HG03469 (cell line): Measurements from ENCODE around the gene TEKT5.

Experiments
- ATAC-seq: cut with Tn5 transposase; IDR thresholded peaks from one replicate; pipeline ENCODE4 v1.9.1; 2021; ENCODE audit warnings: mild to moderate bottlenecking, moderate library complexity, moderate number of reproducible peaks; ENCODE audit not compliant: unreplicated experiment

Gene TEKT5

DNA sequence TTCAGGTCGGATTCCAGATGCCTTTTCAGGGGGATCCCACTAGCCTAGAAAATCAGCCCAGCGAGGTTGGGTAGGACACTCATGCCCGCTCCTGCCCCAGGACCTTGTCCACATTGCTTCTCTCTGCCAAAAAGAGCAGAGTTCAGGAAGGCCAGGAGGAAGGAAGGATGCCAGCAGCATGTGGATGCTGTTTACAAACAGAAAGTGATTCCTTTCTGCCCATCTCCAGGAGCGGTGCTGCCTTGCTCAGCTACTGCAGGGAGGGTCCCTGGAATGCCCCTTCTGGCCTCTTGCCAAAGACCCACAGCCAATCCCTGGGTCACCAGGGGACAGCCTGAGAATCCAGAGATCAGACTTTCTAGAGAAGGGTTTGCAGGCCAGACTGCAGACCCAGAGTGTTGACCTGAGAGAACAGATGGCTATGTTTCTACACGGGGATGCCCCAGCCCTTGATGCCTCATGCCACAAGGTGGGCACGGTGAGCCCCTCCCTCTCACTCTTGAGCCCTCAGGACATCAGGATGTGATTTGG, 82.0 kb downstream of the TEKT5 start:
- no peak for ATAC-seq

DNA sequence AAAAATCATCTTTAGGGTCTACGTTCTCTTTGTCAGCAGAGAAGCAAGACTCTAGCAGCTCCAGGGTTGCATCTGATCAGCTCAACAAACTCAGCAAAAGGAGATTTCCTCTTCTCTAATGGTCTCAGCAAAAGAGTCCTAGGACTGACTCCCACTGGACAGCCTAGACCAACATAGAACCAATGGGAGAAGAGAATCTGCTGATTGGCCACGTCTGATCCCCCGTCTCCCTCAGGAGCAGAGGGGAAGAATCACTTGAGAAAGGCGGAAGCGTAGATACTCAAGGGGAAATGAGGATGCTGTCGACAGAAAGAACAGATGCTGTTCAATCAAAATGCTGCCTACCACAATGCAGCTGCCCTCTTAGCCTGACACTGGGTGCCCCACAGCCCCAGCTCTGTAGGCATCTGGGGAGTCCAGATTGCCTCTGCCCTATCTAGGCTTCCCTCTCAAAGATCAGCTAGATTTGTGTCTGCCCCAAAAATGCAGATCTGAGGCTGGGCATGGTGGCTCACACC, 82.8 kb downstream of the TEKT5 start:
- no peak for ATAC-seq

DNA sequence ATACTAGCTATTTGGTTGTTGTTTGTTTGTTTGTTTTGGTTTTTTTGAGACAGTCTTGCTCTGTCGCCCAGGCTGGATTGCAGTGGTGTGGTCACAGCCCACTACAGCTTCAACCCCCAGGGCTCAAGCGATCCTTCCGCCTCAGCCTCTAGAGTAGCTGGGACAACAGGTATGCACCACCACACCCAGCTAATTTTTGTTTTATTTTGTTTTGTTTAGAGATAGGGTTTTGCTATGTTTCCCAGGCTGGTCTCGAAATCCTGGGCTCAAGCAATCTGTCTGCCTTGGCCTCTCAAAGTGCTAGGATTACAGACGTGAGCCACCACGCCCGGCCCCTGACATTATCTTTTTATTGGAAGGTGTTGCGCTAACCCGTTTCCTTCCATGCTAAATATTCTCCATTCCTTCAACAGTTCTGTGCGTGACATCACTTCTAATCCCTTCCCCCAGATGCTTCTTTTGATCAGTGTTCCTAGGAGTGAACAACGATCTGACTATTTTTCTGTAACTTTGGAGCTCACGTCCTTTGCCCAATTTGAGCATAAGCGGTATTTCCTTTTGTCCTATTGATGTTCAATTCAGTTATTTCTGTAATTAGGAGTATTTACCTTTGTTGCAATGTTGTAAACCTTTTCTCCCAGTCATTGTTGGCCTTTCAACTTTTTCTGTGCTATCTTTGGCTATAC, 84.1 kb downstream of the TEKT5 start:
- ATAC-seq = no peak

DNA sequence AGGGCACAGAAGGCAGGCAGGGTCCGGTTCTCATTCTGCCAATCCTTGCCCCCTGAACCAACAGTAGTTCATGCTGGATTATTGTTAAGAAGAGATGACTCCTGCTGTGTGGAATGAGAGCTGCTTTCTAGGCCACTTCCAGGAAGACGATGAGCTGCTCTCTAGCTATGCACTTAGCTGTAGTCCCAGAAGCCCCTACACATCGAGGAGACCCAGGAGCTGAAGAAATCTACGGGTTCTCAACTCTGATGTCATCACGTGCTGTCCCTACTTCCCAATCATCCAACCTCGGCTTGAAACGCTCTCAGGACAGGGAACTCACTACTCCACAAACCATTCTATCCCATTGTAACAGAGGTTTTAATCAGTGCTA, 85.3 kb downstream of the TEKT5 start:
- ATAC-seq = no peak

DNA sequence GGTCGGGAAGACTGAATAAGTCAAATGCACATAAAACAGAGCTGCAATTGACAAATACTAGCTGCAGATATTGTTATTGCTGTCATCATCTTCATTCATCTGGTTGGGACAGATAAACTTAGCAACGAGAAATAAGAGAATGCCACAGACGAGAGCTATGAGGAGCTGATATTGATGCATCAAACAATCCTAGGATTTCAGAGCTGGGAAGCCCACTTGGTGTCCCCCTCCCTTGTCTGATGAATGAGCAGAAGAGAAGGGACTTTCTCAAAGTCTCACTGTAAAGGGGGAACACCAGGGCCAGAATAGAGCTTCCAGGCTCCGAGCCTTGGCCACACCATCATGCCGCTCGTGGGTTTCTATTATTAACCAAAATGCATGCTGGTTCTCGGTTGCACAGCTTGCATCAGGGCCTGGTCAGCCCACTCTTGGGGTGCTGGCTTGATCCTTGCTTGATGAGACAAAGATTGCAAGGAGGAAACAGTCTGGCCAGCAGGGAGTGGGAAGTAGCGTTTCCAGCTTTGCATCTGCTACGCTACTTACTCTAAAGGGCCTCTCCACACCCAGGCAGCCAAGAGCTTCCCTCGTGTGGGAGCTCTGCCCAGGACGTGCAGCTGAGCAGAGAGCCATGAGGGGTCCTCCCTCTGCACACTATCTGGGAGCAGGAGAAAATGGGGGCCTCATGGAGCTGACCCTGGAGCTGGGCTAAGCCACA, 85.9 kb downstream of the TEKT5 start:
- ATAC-seq = no peak

DNA sequence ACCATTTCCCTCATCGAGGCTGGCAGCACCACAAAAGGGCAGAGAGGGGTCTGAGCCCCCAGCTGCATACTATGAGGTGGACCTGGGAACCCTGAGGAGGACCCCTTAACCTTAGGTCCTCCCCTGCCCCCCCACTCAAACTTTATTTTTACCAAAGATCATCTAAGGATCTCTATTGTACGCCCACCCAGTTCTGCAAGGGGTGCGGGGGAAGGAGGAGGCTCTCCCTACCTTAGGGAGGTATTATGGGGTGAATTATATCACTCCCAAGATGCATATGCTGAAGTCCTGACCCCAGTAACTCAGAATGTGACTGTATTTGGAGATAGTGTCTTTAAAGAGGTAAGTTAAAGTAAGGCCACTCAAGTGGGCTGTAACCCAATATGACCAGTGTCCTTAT, 87.6 kb downstream of the TEKT5 start:
- ATAC-seq = no peak

DNA sequence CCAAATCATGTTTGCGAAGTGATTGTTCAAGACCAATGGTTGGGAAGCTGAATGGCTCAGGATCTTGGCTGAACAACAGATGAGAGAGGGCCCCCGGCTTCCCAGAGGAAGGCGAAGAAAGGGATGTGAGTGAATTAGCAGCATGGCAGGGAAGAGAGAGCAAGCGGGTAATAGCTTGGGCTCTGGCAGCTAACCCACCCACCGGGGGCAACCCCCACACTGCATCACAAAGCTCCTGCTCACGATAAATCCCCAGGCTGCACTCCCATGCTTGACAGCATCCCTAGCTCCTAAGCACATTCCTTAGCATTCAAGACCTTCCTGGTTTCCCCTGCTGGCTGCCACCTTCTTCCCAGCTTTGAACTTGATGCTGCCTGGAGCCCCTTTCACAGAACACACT, 88.1 kb downstream of the TEKT5 start:
- ATAC-seq = no peak

DNA sequence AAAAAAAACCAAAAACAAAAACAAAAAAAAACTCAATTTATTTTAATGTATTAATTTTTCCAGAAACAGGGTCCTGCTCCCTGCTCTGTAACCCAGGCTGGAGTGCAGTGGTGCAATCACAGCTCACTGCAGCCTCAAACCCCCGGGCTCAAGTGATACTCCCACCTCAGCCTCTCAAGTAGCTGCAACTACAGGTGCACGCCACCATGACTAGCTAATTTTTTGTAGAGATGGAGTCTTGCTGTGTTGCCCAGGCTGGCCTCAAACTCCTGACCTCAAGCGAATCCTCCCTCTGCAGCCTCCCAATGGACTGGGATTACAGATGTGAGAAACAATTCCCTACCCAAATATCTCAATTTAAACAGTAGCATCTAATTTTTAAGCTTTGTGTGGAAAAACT, 89.1 kb downstream of the TEKT5 start:
- no peak for ATAC-seq

DNA sequence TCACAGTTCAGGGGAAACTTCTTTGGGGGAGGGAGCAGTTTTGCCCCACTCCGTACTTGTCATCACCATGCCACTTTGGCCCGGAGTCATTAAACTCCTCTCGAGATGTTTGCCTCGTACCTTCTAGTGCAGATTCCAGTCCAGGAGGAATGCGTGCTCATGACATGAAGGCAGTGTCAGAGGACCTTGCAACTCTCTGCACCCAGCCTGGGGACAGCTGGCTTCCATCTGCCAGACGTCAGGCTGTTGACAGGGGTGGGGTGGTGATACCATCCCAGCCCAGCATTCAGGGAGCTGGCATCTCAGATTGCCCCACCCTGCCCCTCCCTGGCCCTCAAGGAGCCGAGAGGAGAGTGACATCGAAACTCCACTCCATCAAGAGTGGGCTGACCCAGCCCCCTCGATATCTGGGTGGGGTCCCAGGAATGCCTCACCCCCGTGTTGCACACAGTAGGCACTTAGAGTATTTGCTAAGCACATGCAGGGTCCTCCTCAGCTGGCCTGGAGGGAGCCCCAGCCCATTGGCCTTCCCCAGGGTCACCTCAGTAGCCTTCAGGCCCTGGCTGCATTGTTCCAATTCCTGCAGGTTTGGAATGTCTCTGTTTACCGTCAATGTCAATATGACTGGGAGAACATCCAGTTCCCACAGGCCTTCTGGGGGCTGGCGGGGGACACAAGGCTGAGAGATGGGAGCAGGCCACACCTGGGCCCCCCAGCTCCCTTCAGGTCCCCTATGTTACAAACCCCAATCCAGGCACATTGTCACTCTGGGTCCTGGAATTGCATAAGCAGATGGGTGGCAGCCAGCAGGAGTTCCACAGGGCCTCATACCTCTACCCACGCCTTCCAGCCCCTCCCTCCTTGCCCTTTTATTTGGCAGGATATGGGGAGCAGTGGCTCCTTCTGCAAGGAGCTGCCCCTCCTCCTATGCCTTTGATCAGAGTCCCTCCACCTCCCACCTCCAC, 93.0 kb downstream of the TEKT5 start:
- ATAC-seq = no peak

DNA sequence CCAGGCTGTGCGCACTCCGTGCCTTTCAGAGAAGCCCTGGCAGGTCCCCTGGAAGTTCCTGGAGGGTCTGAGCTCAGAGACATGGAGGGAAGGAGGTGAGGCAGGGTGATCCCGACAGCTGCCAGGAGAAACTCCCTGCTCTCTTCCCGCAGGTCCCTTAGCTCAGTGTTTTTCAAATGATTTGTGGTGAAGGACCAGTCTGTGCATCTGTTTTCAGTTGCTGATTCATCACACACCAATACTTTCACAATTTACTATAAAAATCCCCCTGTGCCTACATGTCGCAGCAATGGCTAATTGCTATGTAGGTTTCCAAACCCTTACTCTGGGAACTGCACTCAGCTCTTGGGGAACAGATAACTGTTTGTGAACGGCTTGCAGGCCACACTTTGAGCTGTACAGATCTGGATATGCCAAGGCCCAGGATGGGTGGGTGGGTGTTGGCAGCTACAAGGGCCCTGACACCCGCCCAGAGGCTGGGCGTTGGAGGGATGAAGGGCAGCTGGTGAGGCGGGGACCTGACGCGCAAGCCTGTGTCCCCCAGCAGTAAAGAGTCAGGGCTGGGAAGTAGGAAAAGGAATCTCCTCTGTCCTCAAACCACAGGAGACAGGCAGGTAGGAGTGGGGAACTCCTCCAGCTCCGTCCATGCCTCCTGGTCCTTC, 93.8 kb downstream of the TEKT5 start:
- no peak for ATAC-seq

DNA sequence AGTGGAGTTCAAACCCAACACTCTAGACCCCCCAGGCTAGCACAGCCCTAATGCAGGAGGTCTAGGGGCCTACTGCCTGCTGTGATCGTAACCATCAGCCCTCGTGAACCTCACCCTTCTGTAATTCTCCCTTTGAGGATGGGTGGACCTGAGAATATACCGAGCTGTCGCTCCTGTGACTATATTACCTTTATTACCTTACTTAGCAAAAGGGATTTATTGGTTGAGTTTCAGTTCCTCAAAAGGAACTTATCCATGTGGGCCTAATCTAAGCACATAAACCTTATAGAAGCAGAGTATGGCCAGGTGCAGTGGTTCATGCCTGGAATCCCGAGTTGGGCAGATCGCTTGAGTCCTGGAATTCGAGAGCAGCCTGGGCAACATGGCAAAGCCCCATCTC, 95.1 kb downstream of the TEKT5 start:
- ATAC-seq = no peak

DNA sequence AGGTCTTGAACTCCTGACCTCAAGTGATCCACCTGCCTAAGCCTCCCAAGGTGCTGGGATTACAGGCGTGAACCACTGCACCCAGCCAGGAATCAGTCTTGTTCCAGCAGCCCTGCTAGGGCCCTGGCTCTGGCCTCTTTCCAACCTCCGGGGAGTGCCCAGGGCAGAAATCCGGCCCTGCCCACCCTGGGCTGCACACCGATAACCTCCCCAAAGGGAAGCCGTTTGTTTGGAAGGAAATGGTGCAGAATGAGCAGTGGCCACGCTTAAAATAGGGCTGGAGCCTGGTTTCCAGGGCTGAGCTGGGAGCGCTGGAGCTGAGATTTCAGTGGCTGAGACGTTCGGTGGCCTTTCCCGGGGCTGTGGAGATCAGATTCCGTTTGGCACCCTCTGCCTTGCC, 96.6 kb downstream of the TEKT5 start:
- ATAC-seq = no peak

DNA sequence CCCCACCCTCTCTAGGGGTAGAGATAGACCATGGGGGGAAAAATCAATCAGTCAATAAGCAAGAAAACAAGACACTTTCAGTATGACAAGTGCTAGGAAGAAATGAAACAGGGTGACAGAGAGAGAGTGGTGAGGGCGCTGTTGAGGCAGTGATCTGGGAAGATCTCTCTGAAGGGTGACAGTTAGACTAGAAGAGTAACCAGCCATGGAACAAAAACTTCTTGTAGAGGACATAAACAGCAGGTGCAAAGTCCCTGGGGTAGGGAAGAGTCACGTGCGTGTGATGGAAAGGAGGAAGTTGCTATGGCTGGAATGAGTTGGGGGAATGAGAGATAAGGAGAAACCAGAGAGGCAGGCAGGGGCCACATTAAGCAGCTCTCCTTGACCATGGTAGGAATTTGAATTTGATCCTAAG, 97.5 kb downstream of the TEKT5 start:
- no peak for ATAC-seq

DNA sequence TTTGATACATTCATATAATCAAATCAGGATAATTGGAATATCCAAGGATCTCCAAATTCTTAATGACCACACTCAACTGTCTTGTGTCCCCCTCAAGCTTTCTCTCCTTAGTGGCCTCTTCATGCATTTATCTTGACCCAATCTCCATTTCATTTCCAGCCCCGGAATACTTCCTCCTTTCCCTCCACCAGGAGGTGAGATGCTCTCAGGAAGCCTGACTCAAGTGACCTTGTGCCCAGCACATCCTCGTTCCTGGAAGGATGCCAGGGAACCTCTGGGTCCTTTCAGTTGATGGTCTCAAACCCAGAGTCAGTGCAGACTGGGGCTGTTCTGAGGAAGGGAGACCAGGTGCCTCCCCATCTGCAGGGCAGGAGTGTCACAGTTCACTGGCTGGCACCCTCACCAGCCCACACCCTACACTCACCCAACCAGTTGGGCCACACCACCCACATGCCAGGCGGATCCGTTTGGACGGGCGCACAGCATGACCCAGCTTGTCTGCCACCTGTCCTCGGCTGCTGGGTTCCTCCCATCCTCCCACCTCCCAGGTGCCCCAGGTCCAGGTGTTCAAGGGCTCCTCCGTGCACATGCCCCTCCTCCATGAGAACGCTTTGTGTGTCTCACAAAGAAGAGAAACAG, 100.3 kb downstream of the TEKT5 start:
- no peak for ATAC-seq

DNA sequence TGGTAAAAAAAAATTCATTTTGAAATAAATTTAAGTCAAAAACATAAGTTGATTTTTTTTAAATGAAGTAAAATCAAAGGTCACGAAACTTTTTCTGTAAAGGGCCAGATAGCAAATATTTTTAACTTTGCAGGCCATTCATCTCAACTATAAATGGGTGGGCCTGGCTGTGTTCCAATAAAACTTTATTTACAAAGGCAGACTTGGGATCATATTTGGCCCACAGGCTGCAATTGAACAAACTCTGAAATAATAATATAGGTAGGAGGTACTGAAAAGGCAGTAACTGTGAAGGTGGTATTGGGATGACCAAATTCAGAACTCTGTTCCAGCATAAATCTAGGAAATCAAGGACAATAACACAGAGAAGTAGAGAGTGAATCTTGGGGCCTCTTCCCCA, 102.1 kb downstream of the TEKT5 start:
- ATAC-seq = no peak

DNA sequence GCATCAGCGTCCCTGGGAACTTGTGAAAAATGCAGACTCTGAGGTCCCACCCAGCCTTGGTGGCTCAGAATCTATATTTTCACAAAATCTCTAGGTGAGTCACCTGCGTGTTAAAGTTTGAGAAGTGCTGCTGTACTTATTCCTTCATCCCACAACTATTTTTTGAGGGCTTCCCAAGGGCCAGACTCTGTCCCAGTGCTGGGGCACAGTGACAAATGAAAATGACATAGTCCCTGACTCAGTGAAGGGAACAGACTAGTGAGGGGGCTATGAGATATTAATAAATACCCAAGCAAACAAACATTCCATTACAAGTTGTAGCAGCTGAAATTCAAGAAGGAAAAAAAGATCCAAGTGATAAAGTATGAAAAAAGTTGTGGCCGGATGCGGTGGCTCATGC, 104.4 kb downstream of the TEKT5 start:
- no peak for ATAC-seq

DNA sequence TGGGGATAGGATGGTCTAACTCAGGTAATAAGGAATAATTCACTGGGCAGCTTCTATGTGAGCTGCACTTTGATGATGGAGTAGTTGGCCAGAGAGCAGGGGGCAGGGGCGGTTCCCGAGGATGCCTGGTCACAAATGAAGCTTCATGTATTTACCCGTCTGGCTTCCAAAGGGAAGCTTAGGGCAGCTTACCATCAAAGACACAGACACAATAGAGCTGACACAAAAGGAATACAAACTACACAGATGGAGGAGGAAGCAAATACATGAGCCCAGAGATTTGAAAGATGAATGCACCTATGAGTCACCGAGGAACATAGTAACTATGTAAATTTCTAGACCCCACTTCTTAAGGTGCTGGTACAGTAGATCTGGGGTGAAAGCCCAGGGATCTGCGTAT, 105.6 kb downstream of the TEKT5 start:
- no peak for ATAC-seq

DNA sequence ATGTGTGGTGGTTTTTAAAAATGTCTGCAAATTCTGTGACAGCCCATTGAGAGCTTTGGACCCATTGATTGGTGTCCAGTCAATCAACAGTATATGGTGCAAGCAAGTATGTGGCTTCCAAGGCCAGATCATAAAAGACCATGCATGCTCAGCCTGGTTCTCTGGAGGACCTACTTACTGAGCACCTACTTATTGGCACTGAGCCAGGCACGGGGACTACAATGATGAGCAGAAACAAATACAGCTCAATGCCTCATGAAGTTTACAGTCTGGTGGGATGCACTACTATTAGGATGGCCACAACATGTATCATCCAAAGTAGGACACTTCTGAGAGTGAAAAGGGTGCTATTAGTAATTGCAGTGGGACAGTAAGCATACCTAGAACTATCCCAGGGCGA, 107.1 kb downstream of the TEKT5 start:
- ATAC-seq = no peak

DNA sequence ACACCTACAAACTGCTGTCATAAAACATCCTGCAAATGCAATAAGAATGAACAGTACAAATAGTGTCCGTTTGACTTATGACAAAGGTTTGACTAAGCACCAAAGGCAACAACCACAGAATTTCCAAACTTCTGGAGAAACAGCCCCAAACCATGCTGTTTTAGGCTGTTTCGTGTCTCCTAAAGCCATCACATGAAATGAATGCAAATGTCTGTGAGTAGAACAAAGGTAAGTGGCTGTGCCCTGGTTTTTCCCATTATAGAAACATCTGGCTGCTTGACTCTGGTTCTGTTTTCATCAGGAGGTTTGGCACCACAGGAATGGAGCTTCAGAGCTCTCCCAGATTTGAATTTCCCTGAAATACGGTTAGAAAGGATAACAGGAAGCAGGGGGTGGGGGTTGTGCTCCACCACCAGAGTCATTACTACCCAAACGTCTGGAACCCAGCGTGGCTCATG, 109.7 kb downstream of the TEKT5 start:
- ATAC-seq = no peak

DNA sequence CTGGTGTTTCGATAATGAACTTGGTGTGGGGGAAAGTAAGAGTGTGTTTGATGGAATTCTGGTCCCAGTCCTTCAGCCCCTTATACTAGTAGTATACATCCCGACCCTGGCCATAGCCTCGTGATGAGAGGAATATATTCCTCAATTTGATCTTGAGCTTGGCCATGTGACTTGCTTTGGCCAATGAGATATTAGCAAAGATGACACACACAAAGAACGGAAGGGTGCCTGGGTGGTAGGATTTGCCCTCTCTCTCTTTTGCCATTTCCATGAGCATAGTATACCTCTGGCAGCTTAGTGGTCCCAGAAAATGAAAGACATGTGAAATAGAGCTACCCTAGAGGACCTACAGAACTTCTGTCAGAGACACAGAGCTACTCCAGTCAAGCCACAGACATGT, 111.5 kb downstream of the TEKT5 start:
- no peak for ATAC-seq
